ENCODE results near the gene SDHAF1. TPM values are rescaled to one million over a fixed set of nuclear protein-coding genes. Genes with fewer than 3 reads are reported as not detected.

The SDHAF1 gene
- total and polyA plus RNA-seq, 11 donors = 9.7 to 41.8 (median 11.4) TPM

DNA sequence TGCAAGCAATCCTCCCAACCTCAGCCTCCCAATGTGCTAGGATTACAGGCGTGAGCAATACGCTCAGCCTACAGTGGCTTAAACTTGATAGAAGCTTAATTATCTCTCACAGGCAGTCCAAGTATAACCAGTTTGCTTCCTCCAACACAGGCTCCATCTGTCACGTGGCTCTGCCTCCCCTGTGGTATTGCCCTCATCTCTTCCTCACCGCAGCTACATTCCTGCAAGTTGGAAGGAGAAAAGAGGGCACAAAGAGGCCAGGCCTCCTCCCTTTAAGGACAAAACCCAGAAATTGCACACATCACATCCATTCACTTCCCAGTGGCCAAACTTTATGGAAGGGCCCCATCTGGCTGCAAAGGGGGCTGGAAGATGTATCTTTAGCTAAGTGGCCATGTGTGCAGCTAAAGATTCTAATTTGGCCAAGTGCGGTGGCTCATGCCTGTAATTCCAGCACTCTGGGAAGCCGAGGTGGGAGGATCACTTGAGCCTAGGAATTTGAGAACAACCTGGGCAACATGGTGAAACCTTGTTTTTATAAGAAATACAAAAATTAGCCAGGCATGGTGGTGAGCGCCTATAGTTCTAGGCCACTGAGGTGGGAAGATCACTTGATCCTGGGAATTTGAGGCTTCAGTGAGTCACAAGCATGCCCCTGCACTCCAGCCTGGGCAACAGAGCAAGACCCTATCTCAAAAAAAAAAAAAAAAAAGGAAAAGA lies 3.1 kb upstream of the SDHAF1 start:
- Histone ChIP-seq H3K27ac (no peak overlapping the region), H3K36me3 (no peaks in the 10 kb centered on the region), H3K4me1 (peaks cover 4 to 32% (median 19%) of the 10 kb centered on the region in 12 donors), H3K27me3 (peaks cover 0 to 19% (median 10%) of the 10 kb centered on the region in 9 donors), H3K4me3 (no peak overlapping the region), H3K9me3 (peaks cover 0 to 7% (median 0%) of the 10 kb centered on the region in 12 donors)
- 66 to 79% (median 76%) methylated on average over 7 of the region's 7 CpGs for WGBS, 4 donors
- no peak for ATAC-seq
- TF ChIP-seq, protein P1, sequence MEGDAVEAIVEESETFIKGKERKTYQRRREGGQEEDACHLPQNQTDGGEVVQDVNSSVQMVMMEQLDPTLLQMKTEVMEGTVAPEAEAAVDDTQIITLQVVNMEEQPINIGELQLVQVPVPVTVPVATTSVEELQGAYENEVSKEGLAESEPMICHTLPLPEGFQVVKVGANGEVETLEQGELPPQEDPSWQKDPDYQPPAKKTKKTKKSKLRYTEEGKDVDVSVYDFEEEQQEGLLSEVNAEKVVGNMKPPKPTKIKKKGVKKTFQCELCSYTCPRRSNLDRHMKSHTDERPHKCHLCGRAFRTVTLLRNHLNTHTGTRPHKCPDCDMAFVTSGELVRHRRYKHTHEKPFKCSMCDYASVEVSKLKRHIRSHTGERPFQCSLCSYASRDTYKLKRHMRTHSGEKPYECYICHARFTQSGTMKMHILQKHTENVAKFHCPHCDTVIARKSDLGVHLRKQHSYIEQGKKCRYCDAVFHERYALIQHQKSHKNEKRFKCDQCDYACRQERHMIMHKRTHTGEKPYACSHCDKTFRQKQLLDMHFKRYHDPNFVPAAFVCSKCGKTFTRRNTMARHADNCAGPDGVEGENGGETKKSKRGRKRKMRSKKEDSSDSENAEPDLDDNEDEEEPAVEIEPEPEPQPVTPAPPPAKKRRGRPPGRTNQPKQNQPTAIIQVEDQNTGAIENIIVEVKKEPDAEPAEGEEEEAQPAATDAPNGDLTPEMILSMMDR (IDR thresholded peaks at IDR 0.05) = no peak
- no peak for TF ChIP-seq POLR2A (IDR thresholded peaks at IDR 0.05)
- no peak for DNase-seq
- intact Hi-C loops (cut with DNase I) = loop anchor here in 2 of 10 donors (5.0 to 10.0 kb wide), 2 partner anchors 120 to 123 kb away; partner anchors contain the start of genes OVOL3 (in 2 of the 2), POLR2I (in 2 of the 2) and TBCB (in 1 of the 2)

DNA sequence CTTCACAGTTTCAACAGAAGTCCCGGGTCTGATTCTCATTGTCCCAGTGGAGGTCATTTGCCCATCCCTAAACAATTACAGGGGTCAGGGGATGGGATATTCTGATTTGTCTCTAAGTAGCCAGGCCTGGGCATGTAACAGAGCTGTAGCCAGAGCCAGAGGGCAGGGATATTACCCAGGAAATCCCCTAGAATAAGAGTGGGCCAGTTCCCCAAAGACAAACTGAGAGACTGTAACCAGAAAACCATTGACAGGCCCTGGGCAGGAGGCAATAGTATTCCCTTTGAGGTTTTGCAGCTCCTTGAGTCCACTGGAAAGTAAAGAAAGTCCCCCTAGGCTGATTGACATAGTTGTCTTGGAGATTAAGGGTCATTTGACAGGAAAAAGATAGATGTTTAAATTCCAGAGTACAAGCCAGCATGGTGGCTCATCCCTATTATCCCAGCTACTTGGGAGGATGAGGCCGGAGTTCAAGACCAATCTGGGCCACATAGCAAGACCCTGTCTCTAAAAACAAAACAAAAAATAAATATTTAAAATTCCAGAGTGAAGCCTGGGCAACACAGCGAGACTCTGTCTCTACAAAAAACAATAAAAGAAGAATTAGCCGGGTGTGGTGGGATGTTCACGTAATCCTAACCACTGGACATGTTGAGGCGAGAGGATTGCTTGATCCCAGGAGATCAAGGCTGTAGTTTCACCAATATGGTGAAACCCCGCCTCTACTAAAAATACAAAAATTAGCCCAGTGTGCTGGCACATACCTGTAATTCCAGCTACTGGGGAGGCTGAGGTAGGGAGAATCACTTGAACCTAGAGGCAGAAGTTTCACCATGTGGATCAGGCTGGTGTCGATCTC lies 1.9 kb upstream of the SDHAF1 start:
- ATAC-seq (no peak), DNase-seq (no peak)
- 93 to 95% (median 94%) methylated on average over 8 of the region's 8 CpGs for WGBS, 4 donors
- peaks cover 0 to 10% (median 0%) of the 10 kb centered on the region in 9 donors for H3K27me3 ChIP-seq
- H3K36me3 ChIP-seq = peaks cover 0 to 10% (median 2%) of the 10 kb centered on the region in 9 donors
- H3K9me3 ChIP-seq = peaks cover 0 to 7% (median 0%) of the 10 kb centered on the region in 12 donors
- peaks cover 4 to 31% (median 19%) of the 10 kb centered on the region in 12 donors for H3K4me1 ChIP-seq
- H3K27ac ChIP-seq = no peak overlapping the region
- TF ChIP-seq POLR2A (IDR thresholded peaks at IDR 0.05) = no peak
- TF ChIP-seq, protein P1 (IDR thresholded peaks at IDR 0.05) = no peak
- intact Hi-C loops (cut with DNase I) = loop anchor here in 2 of 10 donors (5.0 to 10.0 kb wide), 2 partner anchors 119 to 122 kb away; partner anchors contain the start of genes OVOL3 (in 2 of the 2), POLR2I (in 2 of the 2) and TBCB (in 1 of the 2)
- no peak overlapping the region for H3K4me3 ChIP-seq

DNA sequence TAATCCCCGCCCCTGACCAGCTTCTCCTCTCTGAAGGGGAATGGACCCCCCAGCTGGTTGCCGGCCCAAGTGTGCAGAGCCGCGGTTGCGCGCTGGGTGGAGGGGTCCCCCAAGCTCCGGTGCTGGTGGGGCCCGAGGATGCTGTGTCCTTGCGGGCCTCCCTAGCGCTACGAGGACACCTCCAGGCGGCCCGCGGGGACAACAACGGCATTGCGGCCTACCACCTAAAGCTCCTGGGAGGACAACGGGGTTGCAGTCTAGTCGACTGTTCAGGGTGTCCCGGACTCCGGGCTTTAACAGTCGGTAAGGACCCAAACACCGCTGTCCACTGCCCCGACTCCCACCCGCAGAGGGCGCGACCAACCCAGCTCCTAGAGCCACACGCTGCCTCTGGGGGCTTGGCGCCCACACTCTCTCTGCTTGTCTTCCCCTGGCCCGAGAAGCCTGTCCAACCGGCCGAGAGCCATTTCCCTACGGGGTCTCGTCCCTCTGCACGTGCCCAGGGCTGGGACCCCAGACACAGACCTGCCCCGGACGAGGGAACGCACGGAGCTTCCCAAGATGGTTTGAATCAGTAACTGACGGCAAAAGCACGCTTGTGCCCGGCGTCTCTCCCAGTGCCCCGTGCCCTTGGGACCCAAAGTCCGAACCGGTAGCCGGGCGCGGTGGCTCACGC lies 927 bp upstream of the SDHAF1 start:
- peak overlapping the region in 8 of 12 donors; percentile 77 to 88 (median 86) for H3K27ac ChIP-seq
- peaks cover 0 to 18% (median 7%) of the 10 kb centered on the region in 9 donors for H3K36me3 ChIP-seq
- H3K4me3 ChIP-seq = peak overlapping the region; percentile 67 to 99 (median 90)
- DNase-seq (peak in 2 of 5 donors; percentile 42 to 67), ATAC-seq (peak in 3 of 4 donors; percentile 7 to 34 (median 25))
- peaks cover 0 to under 1% (median 0%) of the 10 kb centered on the region in 9 donors for H3K27me3 ChIP-seq
- H3K9me3 ChIP-seq = peaks cover 0 to 2% (median 0%) of the 10 kb centered on the region in 12 donors
- H3K4me1 ChIP-seq = peaks cover 4 to 35% (median 21%) of the 10 kb centered on the region in 12 donors
- 34 to 37% (median 36%) methylated on average over 37 to 49 of the region's 49 CpGs for WGBS, 4 donors
- TF ChIP-seq POLR2A (IDR thresholded peaks at IDR 0.05) = no peak
- TF ChIP-seq, protein P1 (IDR thresholded peaks at IDR 0.05) = peak in 3 of 12 donors; percentile 9 to 34 (median 23)
- intact Hi-C loops (cut with DNase I) = loop anchor here in 2 of 10 donors (5.0 to 10.0 kb wide), 2 partner anchors 118 to 121 kb away; partner anchors contain the start of genes OVOL3 (in 2 of the 2), POLR2I (in 2 of the 2) and TBCB (in 1 of the 2)

Data from heart left ventricle (tissue), 16 donors.